H1 (cell line): ENCODE measurements around the gene TRPM1. TPM values are rescaled to one million over a fixed set of nuclear protein-coding genes. Genes with fewer than 3 reads are reported as not detected.

Experiments used
- ASH2L ChIP-seq: fragments of 200-600, 300-600 bp; sonication (generic); IDR thresholded peaks from one replicate; pipeline ENCODE4 v1.7.1; 2017; ENCODE audit warnings: low read length
- CHD1 ChIP-seq: IDR thresholded peaks from 2 replicates; pipeline ENCODE4 v1.6.1; 2012; ENCODE audit warnings: low read depth, low read length, improper control_type of control experiment
- CHD7 ChIP-seq: fragments of 300-600 bp; sonication (generic); IDR thresholded peaks from 2 replicates; pipeline ENCODE4 v1.7.1; 2012; ENCODE audit warnings: low read length, moderate library complexity, mild to moderate bottlenecking, inconsistent platforms; ENCODE audit not compliant: insufficient replicate concordance
- CTBP2 ChIP-seq: IDR thresholded peaks from 2 replicates; pipeline ENCODE4 v1.7.0; 2011; ENCODE audit warnings: borderline replicate concordance, mild to moderate bottlenecking, moderate library complexity, mixed read lengths, low read length; ENCODE audit not compliant: insufficient read depth, insufficient read length
- FOSL1 ChIP-seq: IDR thresholded peaks from 2 replicates; pipeline ENCODE4 v1.6.1; 2011; ENCODE audit warnings: mild to moderate bottlenecking, low read depth, low read length, moderate library complexity; ENCODE audit not compliant: insufficient read depth
- JUN ChIP-seq: IDR thresholded peaks from 2 replicates; pipeline ENCODE4 v1.6.1; 2011; ENCODE audit warnings: low read depth, mild to moderate bottlenecking, improper control_type of control experiment, low read length
- SAP30 ChIP-seq: fragments of 300-600 bp; sonication (generic); IDR thresholded peaks from 2 replicates; pipeline ENCODE4 v1.7.1; 2012; ENCODE audit warnings: low read length, moderate library complexity, mild to moderate bottlenecking, inconsistent platforms; ENCODE audit not compliant: insufficient read depth, insufficient replicate concordance
- SIRT6 ChIP-seq: IDR thresholded peaks from one replicate; pipeline ENCODE4 v1.7.1; 2012; ENCODE audit warnings: low read length, inconsistent platforms
- SIX5 ChIP-seq: IDR thresholded peaks from 2 replicates; pipeline ENCODE4 v1.6.1; 2011; ENCODE audit warnings: mild to moderate bottlenecking, low read depth, low read length
- TAF7 ChIP-seq: optimal IDR thresholded peaks from 2 replicates; pipeline ENCODE3; 2011; ENCODE audit warnings: low read depth, mild to moderate bottlenecking, inconsistent platforms, low read length, moderate library complexity, borderline replicate concordance
- USF2 ChIP-seq: IDR thresholded peaks from 2 replicates; pipeline ENCODE4 v1.6.1; 2011; ENCODE audit warnings: low read length, improper control_type of control experiment
- polyA plus RNA-seq, 7 experiments: library from polyadenylated mRNA; depleted of rRNA in 3 of 7; stranded (reverse) in 5 of 7; unstranded in 2 of 7; fragments of >200 nt in 5 of 7; fragments of 200-250 nt in 2 of 7; gene quantifications; 1 replicate in 5 of 7; 2 replicates in 1 of 7; 4 replicates in 1 of 7; pipeline versions ENCODE4 v1.2.1 to v1.2.3, GENCODE V29; 2011 to 2013; ENCODE audit warnings: missing spikeins in 2 of 7, mixed read lengths in 2 of 7
- total RNA-seq: library from RNA; stranded (reverse); fragmentation: NEBNext Ultra II Directional; extraction: Animal tissue kit (Norgen Biotek cat#: 25700); gene quantifications from 2 replicates; pipeline ENCODE4 v1.2.1, GENCODE V29; 2021

Gene TRPM1
- total and polyA plus RNA-seq, 2 of the 8 experiments (the other 6 are each of a cell fraction or from before 2014, with no cell fraction given), result 0.05 TPM; not detected in 1

GRCh38 chr15:31085359-31085758 is 16.2 kb downstream of the TRPM1 start (continued):
- no peak for TF ChIP-seq CHD7
- no peak for TF ChIP-seq FOSL1
- no peak for TF ChIP-seq SAP30
- TF ChIP-seq TAF7, result no peak
- TF ChIP-seq CTBP2, result no peak
- no peak for TF ChIP-seq SIX5
- no peak for TF ChIP-seq USF2
- no peak for TF ChIP-seq ASH2L
- no peak for TF ChIP-seq JUN
- TF ChIP-seq CHD1, result no peak
- TF ChIP-seq SIRT6, result no peak
